HepG2 (cell line): ENCODE data around the gene RIPK1. TPM values are rescaled to one million over a fixed set of nuclear protein-coding genes. Genes with fewer than 3 reads are reported as not detected.

Experiments used
- CSRNP2 ChIP-seq: sonication (generic); formaldehyde crosslinking; conservative IDR thresholded peaks from 2 replicates; pipeline ENCODE4 v1.8.0; 2022; ENCODE audit warnings: low read depth, missing genetic modification reagents
- EEA1 ChIP-seq: sonication (generic); formaldehyde crosslinking; IDR thresholded peaks from 2 replicates; pipeline ENCODE4 v1.5.1; 2020; ENCODE audit warnings: mild to moderate bottlenecking, missing genetic modification reagents, borderline replicate concordance
- EZH2 ChIP-seq: conservative IDR thresholded peaks from 2 replicates; pipeline ENCODE4 v1.6.1; 2012; ENCODE audit warnings: mild to moderate bottlenecking, low read depth, low read length, moderate library complexity
- FOXK1 ChIP-seq: sonication (generic); formaldehyde crosslinking; IDR thresholded peaks from 2 replicates; pipeline ENCODE4 v1.4.0; 2020; ENCODE audit warnings: low read depth, missing genetic modification reagents, borderline replicate concordance
- HOXA3 ChIP-seq: sonication (generic); formaldehyde crosslinking; IDR thresholded peaks from 2 replicates; pipeline ENCODE4 v1.5.0; 2020; ENCODE audit warnings: missing genetic modification reagents
- HOXA9 ChIP-seq: sonication (generic); formaldehyde crosslinking; IDR thresholded peaks from 2 replicates; pipeline ENCODE4 v1.8.1; 2022; ENCODE audit warnings: missing genetic modification reagents, mild to moderate bottlenecking, moderate library complexity, borderline replicate concordance
- MNT ChIP-seq: fragments of 450-650 bp; IDR thresholded peaks from 2 replicates; pipeline ENCODE4 v1.6.1; 2016
- NFRKB ChIP-seq: fragments of 450-650 bp; IDR thresholded peaks from 2 replicates; pipeline ENCODE4 v1.6.1; 2017
- PRMT3 ChIP-seq: sonication (generic); formaldehyde crosslinking; IDR thresholded peaks from 2 replicates; pipeline ENCODE4 v1.8.1; 2022; ENCODE audit warnings: low read depth, mild to moderate bottlenecking, moderate library complexity, missing genetic modification reagents, borderline replicate concordance
- SP4 ChIP-seq: sonication (generic); formaldehyde crosslinking; IDR thresholded peaks from 2 replicates; pipeline ENCODE4 v1.8.1; 2023; ENCODE audit warnings: mild to moderate bottlenecking, missing genetic modification reagents
- TAF1 ChIP-seq: sonication (generic); formaldehyde crosslinking; IDR thresholded peaks from 2 replicates; pipeline ENCODE4 v1.4.0; 2020; ENCODE audit warnings: missing genetic modification reagents
- XRCC5 ChIP-seq: fragments of 200-400 bp; formaldehyde crosslinking; optimal IDR thresholded peaks from 2 replicates; pipeline ENCODE3; 2017; ENCODE audit warnings: mild to moderate bottlenecking, low read length
- ZBTB21 ChIP-seq: sonication (generic); formaldehyde crosslinking; IDR thresholded peaks from 2 replicates; pipeline ENCODE4 v1.4.0; 2020; ENCODE audit warnings: missing genetic modification reagents
- ZBTB39 ChIP-seq: sonication (generic); formaldehyde crosslinking; IDR thresholded peaks from 2 replicates; pipeline ENCODE4 v1.5.0; 2020; ENCODE audit warnings: missing genetic modification reagents
- ZFAT ChIP-seq: sonication (generic); formaldehyde crosslinking; conservative IDR thresholded peaks from 2 replicates; pipeline ENCODE4 v1.8.1; 2023; ENCODE audit warnings: missing genetic modification reagents, inconsistent platforms
- ZFP90 ChIP-seq: sonication (generic); formaldehyde crosslinking; IDR thresholded peaks from 2 replicates; pipeline ENCODE4 v1.8.0; 2022; ENCODE audit warnings: missing genetic modification reagents, mild to moderate bottlenecking, inconsistent platforms, borderline replicate concordance
- ZIK1 ChIP-seq: sonication (generic); formaldehyde crosslinking; IDR thresholded peaks from 2 replicates; pipeline ENCODE4 v1.5.0; 2020; ENCODE audit warnings: mild to moderate bottlenecking, low read depth, missing genetic modification reagents, borderline replicate concordance
- ZNF160 ChIP-seq: sonication (generic); formaldehyde crosslinking; IDR thresholded peaks from 2 replicates; pipeline ENCODE4 v1.8.0; 2022; ENCODE audit warnings: mild to moderate bottlenecking, inconsistent platforms, missing genetic modification reagents
- ZNF24 ChIP-seq: fragments of 450-650 bp; IDR thresholded peaks from 2 replicates; pipeline ENCODE4 v1.6.1; 2017; ENCODE audit warnings: antibody characterized with exemption, mild to moderate bottlenecking
- ZNF530 ChIP-seq: sonication (generic); formaldehyde crosslinking; IDR thresholded peaks from 2 replicates; pipeline ENCODE4 v1.5.0; 2020; ENCODE audit warnings: low read depth, mild to moderate bottlenecking, missing genetic modification reagents
- ZNF570 ChIP-seq: sonication (generic); formaldehyde crosslinking; IDR thresholded peaks from 2 replicates; pipeline ENCODE4 v1.4.0; 2020; ENCODE audit warnings: mild to moderate bottlenecking, missing genetic modification reagents, borderline replicate concordance
- ZNF615 ChIP-seq: sonication (generic); formaldehyde crosslinking; IDR thresholded peaks from 2 replicates; pipeline ENCODE4 v1.5.0; 2020; ENCODE audit warnings: mild to moderate bottlenecking, missing genetic modification reagents, borderline replicate concordance
- ZNF749 ChIP-seq: sonication (generic); formaldehyde crosslinking; IDR thresholded peaks from 2 replicates; pipeline ENCODE4 v1.8.0; 2022; ENCODE audit warnings: mild to moderate bottlenecking, missing genetic modification reagents, moderate library complexity, borderline replicate concordance
- ZNF775 ChIP-seq: sonication (generic); formaldehyde crosslinking; IDR thresholded peaks from 2 replicates; pipeline ENCODE4 v1.4.0; 2020; ENCODE audit warnings: missing genetic modification reagents, mild to moderate bottlenecking, moderate library complexity, borderline replicate concordance
- ZNF781 ChIP-seq: sonication (generic); formaldehyde crosslinking; IDR thresholded peaks from 2 replicates; pipeline ENCODE4 v1.5.1; 2020; ENCODE audit warnings: borderline replicate concordance, mild to moderate bottlenecking, missing genetic modification reagents; ENCODE audit errors: not compliant biosample characterization
- polyA plus RNA-seq, 8 experiments: library from polyadenylated mRNA; depleted of rRNA in 3 of 8; stranded (reverse) in 7 of 8; unstranded in 1 of 8; fragments of >200 nt; fragmentation: Illumina TruSeq in 4 of 8; extraction: Trizol in 4 of 8; gene quantifications; 2 replicates each; pipeline versions ENCODE4 v1.2.1 to v1.2.3, GENCODE V29; 2011 to 2016; ENCODE audit warnings: low read depth in 4 of 8, missing spikeins in 1 of 8, mixed read lengths in 1 of 8; ENCODE audit not compliant: insufficient read depth in 1 of 8
- total RNA-seq, 5 experiments: library from RNA; depleted of rRNA; stranded (reverse); fragments of >200 nt; fragmentation: Illumina TruSeq; extraction: Trizol; gene quantifications; 2 replicates each; pipeline ENCODE4 v1.2.3, GENCODE V29; 2016; ENCODE audit warnings: low read depth in 1 of 5

RIPK1 gene
- total and polyA plus RNA-seq, 2 of the 13 experiments (the other 11 are each of a cell fraction or from before 2014, with no cell fraction given), result 9.0 to 10.3 TPM

- peak; percentile 38; the same call in 1 of the 2 replicates for TF ChIP-seq CSRNP2 (CRISPR knock-in tag)
- TF ChIP-seq SP4 (CRISPR knock-in tag), result peak; percentile 93
- no peak for TF ChIP-seq ZNF781 (CRISPR knock-in tag)
- TF ChIP-seq XRCC5, result peak; percentile 91
- no peak for TF ChIP-seq ZNF570 (CRISPR knock-in tag)
- no peak for TF ChIP-seq EZH2
- TF ChIP-seq FOXK1 (CRISPR knock-in tag), result no peak
- peak; percentile 92 for TF ChIP-seq HOXA3 (CRISPR knock-in tag)
- TF ChIP-seq ZBTB21 (CRISPR knock-in tag), result no peak
- peak; percentile 84; the same call in 1 of the 2 replicates for TF ChIP-seq EEA1 (CRISPR knock-in tag)
- 0 out of 2 replicates have a peak, but pooled peaks have one; percentile 63 for TF ChIP-seq ZFP90
- TF ChIP-seq ZNF160 (CRISPR knock-in tag), result no peak; the same call in 1 of the 2 replicates
- TF ChIP-seq ZNF615 (CRISPR knock-in tag), result no peak
- TF ChIP-seq PRMT3 (CRISPR knock-in tag), result peak; percentile 44; the same call in 1 of the 2 replicates
- TF ChIP-seq TAF1 (CRISPR knock-in tag), result peak; percentile 87
- TF ChIP-seq ZNF24, result peak; percentile 56; the same call in 1 of the 2 replicates
- TF ChIP-seq ZNF775, result no peak
- TF ChIP-seq ZNF530 (CRISPR knock-in tag), result no peak
- 0 out of 2 replicates have a peak, but pooled peaks have one; percentile 49 for TF ChIP-seq ZFAT (CRISPR knock-in tag)
- no peak for TF ChIP-seq MNT
- no peak; the same call in 1 of the 2 replicates for TF ChIP-seq ZBTB39 (CRISPR knock-in tag)
- peak; percentile 53; the same call in 1 of the 2 replicates for TF ChIP-seq HOXA9 (CRISPR knock-in tag)
- peak; percentile 57; the same call in 1 of the 2 replicates for TF ChIP-seq ZIK1 (CRISPR knock-in tag)
- peak; percentile 96; the same call in 1 of the 2 replicates for TF ChIP-seq ZNF749 (CRISPR knock-in tag)
- no peak for TF ChIP-seq NFRKB
Observed at GRCh38 chr6:3157131-3157933, 89.0 kb downstream of the RIPK1 start, which contains the start of gene TUBB2A (continued).
